ENCODE results near the gene DDI2. TPM values are rescaled to one million over a fixed set of nuclear protein-coding genes. Genes with fewer than 3 reads are reported as not detected.

Gene DDI2
- total RNA-seq, 2 experiments from 2014 or later: 33.7 to 34.9 TPM

DNA sequence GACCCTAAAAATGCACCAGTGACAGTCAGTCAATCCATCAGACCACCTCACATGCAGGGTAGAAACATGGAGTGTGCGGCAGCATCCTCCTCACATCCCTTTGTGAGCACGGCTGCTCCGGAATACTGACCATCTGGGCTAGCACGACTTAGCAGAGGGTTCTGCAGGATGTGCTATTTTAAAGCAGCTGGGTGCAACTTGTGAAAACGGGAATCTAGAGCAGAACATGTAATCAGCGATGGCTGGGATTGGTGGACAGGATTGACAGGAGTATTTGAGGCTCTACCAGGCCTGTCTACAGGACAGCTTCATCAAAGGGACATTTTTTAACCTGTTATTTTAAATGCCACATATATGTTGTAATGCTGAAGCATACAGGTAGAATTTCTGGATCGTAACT lies 50.1 kb downstream of the DDI2 start:
- POLR2A ChIA-PET: no interaction called here
- Mint-ChIP-seq H3K9me3 (no peaks in the 10 kb centered on the region), H3K4me1 (ENCODE audit: low read depth) (no peaks in the 10 kb centered on the region), H3K27ac (no peak overlapping the region), H3K27me3 (no peaks in the 10 kb centered on the region), H3K4me3 (no peak overlapping the region), H3K36me3 (ENCODE audit: low read depth) (peaks cover 11% of the 10 kb centered on the region)
- CTCF ChIA-PET: interaction anchor here (2.0 kb wide), 1 partner anchor 38 kb away, joined by 4 read pairs; no protein-coding TSS in a partner anchor
- intact Hi-C loops (cut with micrococcal nuclease): no loop called here
- ATAC-seq: no peak
- no peak for DNase-seq
- TF ChIP-seq, protein P1, sequence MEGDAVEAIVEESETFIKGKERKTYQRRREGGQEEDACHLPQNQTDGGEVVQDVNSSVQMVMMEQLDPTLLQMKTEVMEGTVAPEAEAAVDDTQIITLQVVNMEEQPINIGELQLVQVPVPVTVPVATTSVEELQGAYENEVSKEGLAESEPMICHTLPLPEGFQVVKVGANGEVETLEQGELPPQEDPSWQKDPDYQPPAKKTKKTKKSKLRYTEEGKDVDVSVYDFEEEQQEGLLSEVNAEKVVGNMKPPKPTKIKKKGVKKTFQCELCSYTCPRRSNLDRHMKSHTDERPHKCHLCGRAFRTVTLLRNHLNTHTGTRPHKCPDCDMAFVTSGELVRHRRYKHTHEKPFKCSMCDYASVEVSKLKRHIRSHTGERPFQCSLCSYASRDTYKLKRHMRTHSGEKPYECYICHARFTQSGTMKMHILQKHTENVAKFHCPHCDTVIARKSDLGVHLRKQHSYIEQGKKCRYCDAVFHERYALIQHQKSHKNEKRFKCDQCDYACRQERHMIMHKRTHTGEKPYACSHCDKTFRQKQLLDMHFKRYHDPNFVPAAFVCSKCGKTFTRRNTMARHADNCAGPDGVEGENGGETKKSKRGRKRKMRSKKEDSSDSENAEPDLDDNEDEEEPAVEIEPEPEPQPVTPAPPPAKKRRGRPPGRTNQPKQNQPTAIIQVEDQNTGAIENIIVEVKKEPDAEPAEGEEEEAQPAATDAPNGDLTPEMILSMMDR (IDR thresholded peaks at IDR 0.05): no peak

DNA sequence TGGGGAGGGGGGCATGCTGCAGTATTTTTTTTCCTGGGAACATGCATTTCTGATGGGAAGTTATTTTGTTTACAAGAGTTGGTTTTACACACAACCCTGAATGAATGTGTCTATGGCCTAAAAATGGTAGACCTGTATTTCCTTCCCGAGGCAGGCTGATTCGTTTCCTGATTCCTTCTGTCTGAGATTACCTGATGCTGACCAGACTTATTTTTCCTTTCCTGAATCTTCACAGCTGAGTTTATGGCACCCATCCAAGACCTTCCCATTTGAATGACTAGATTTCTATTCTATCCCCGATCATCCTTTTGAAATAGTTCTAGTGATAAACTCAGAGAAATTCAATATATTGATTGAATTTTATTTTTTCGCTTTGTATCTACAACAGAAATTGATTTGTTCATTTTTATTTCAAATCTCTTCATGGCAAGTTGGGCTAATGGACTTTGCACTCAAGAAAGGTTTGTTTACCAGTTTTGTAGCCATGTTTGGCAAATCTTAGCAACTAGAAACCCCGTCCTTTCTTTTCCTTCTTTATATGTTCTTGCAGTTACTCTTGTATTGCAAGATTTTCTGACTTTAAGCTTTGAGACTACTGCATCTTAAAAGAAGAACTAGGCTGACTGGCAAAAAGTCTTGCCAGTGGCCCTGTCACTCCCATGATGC lies 51.0 kb downstream of the DDI2 start:
- ATAC-seq: no peak
- DNase-seq: no peak
- TF ChIP-seq, protein P1 (IDR thresholded peaks at IDR 0.05): no peak
- ChIA-PET CTCF (interaction anchor here (0.7 to 2.0 kb wide), 3 partner anchors 9 to 73 kb away, joined by 3 to 4 read pairs (median 4); no protein-coding TSS in a partner anchor), POLR2A (interaction anchor here (0.5 to 0.8 kb wide), 2 partner anchors 14 to 25 kb away, joined by 3 read pairs; no protein-coding TSS in a partner anchor)
- Mint-ChIP-seq H3K4me1 (ENCODE audit: low read depth) (no peaks in the 10 kb centered on the region), H3K4me3 (no peak overlapping the region), H3K27ac (no peak overlapping the region), H3K9me3 (no peaks in the 10 kb centered on the region), H3K27me3 (no peaks in the 10 kb centered on the region), H3K36me3 (ENCODE audit: low read depth) (peaks cover 4% of the 10 kb centered on the region)
- intact Hi-C loops (cut with micrococcal nuclease): no loop called here

DNA sequence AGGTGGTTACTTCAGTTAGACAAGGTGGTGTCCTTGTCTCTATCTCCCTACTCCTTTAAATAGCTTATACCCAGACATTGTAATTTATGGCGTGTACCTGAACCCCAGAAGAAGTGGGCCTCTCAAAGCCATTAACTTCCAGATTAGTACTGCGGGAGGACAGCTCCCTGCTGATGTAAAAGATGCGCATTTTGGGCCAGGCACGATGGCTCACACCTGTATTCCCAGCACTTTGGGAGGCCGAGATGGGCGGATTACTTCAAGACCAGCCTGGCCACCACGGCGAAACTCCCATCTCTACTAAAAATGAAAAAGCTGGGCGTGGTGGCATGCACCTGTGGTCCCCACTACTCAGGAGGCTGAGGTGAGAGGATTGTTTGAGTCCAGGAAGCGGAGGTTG lies 51.8 kb downstream of the DDI2 start:
- H3K9me3 Mint-ChIP-seq: no peaks in the 10 kb centered on the region
- DNase-seq: no peak
- intact Hi-C loops (cut with micrococcal nuclease): no loop called here
- peaks cover 1% of the 10 kb centered on the region for H3K36me3 Mint-ChIP-seq (ENCODE audit: low read depth)
- TF ChIP-seq, protein P1 (IDR thresholded peaks at IDR 0.05): no peak
- no peak overlapping the region for H3K4me3 Mint-ChIP-seq
- CTCF ChIA-PET: interaction anchor here (0.7 to 1.5 kb wide), 3 partner anchors 10 to 72 kb away, joined by 3 to 6 read pairs (median 4); no protein-coding TSS in a partner anchor
- H3K4me1 Mint-ChIP-seq (ENCODE audit: low read depth): no peaks in the 10 kb centered on the region
- no peak for ATAC-seq
- no peaks in the 10 kb centered on the region for H3K27me3 Mint-ChIP-seq
- POLR2A ChIA-PET: no interaction called here
- no peak overlapping the region for H3K27ac Mint-ChIP-seq

DNA sequence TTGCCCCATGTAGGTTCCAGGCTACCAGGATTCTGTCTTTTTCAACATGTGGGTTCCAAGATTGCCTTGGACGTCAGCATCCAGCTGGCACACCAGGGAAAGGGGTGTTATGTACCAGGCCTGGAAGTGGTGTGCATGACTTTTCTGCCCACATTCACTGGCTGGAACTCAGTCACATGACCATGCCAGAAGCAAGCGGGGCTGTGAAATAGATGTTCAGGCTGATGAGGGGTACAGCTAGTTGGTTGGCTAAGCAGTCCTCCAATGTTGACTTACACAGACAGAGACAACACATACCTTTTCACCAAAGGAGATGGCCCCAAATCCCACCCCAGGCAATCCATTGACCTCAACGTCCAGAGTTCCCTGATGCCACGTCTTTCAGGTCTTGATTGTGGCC lies 52.6 kb downstream of the DDI2 start:
- intact Hi-C loops (cut with micrococcal nuclease): no loop called here
- ATAC-seq (no peak), DNase-seq (no peak)
- ChIA-PET CTCF (interaction anchor here (1.2 to 1.5 kb wide), 2 partner anchors 17 to 71 kb away, joined by 4 to 6 read pairs; no protein-coding TSS in a partner anchor), POLR2A (no interaction called here)
- Mint-ChIP-seq H3K9me3 (no peaks in the 10 kb centered on the region), H3K4me1 (ENCODE audit: low read depth) (no peaks in the 10 kb centered on the region), H3K27ac (no peak overlapping the region), H3K4me3 (no peak overlapping the region), H3K27me3 (no peaks in the 10 kb centered on the region), H3K36me3 (ENCODE audit: low read depth) (peaks cover 1% of the 10 kb centered on the region)
- TF ChIP-seq, protein P1 (IDR thresholded peaks at IDR 0.05): no peak

DNA sequence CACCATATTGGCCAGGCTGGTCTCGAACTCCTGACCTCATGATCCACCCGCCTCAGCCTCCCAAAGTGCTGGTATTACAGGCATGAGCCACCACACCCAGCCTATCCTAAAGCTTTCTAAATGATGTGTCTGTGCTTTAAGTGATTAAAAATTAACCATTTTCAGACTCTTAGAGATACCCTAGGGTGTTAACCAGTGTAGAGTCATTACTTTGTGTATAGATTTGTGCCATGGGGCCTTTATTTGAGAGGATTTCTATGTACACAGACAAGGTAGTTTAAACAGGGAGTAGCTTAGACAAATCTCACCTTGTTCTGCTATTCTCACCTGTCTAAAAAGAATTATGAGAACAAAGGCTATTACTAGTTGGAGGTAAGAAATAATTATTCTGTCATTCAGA lies 54.2 kb downstream of the DDI2 start:
- intact Hi-C loops (cut with micrococcal nuclease): no loop called here
- Mint-ChIP-seq H3K4me1 (ENCODE audit: low read depth) (no peaks in the 10 kb centered on the region), H3K27ac (no peak overlapping the region), H3K4me3 (no peak overlapping the region), H3K27me3 (no peaks in the 10 kb centered on the region), H3K9me3 (no peaks in the 10 kb centered on the region), H3K36me3 (ENCODE audit: low read depth) (peaks cover 1% of the 10 kb centered on the region)
- DNase-seq (no peak), ATAC-seq (no peak)
- ChIA-PET CTCF (no interaction called here), POLR2A (no interaction called here)
- TF ChIP-seq, protein P1 (IDR thresholded peaks at IDR 0.05): no peak

Data from activated CD8-positive, alpha-beta T cell treated with anti-CD3 and anti-CD28 coated beads for 36 hours (primary cell).